Astrocyte of the spinal cord (primary cell): ENCODE results near the gene C15orf61.

Source experiments
- DNase-seq: peaks from one replicate; pipeline ENCODE4 v3.0.0; 2011; ENCODE audit warnings: low read depth, low spot score
- H3K4me3 ChIP-seq: 2 replicates; pipeline ENCODE4 v1.5.1; 2011; ENCODE audit warnings: low read depth, mild to moderate bottlenecking, low read length, moderate library complexity
- CTCF ChIP-seq: IDR thresholded peaks from 2 replicates; pipeline ENCODE4 v1.5.1; 2012; ENCODE audit warnings: low read depth, mild to moderate bottlenecking, low read length, inconsistent platforms
- in situ Hi-C: cut with HindIII; loops from 2 replicates; pipeline ENCODE4 v1.10.0; 2017; ENCODE audit warnings: low sequenced_read_pairs

Gene C15orf61

GRCh38 chr15:67564021-67564967, 43.4 kb downstream of the C15orf61 start:
- no peak for TF ChIP-seq CTCF
- no peak for DNase-seq
- no peak overlapping the region for H3K4me3 ChIP-seq
- in situ Hi-C loops = no loop called here

- no peak for DNase-seq
- no peak for TF ChIP-seq CTCF
- in situ Hi-C loops = no loop called here
These were observed 44.0 kb downstream of the C15orf61 start for GRCh38 chr15:67564968-67565345.

GRCh38 chr15:67569668-67570067, 48.7 kb downstream of the C15orf61 start:
- no peak for TF ChIP-seq CTCF
- in situ Hi-C loops = no loop called here
- no peak overlapping the region for H3K4me3 ChIP-seq
- no peak for DNase-seq

More at GRCh38 chr15:67564968-67565345, 44.0 kb downstream of the C15orf61 start:
- no peak overlapping the region for H3K4me3 ChIP-seq

GRCh38 chr15:67570875-67571647, 50.1 kb downstream of the C15orf61 start:
- TF ChIP-seq CTCF = no peak
- H3K4me3 ChIP-seq = no peak overlapping the region
- in situ Hi-C loops = no loop called here
- DNase-seq = no peak

- in situ Hi-C loops = no loop called here
- H3K4me3 ChIP-seq = no peak overlapping the region
- peak; percentile 1 for TF ChIP-seq CTCF
- DNase-seq = no peak
These were observed 50.9 kb downstream of the C15orf61 start for GRCh38 chr15:67571648-67572415.

GRCh38 chr15:67573194-67573593, 52.3 kb downstream of the C15orf61 start:
- no peak for TF ChIP-seq CTCF
- in situ Hi-C loops = no loop called here
- no peak for DNase-seq
- H3K4me3 ChIP-seq = no peak overlapping the region
